GM21717 (cell line): ENCODE results near the gene EQTN.
"Not testable (repeated sequence)": the region's sequence is repeated elsewhere in the genome, so short reads cannot be mapped to it uniquely, and the experiment has no call there.

Source experiments
- ATAC-seq: cut with Tn5 transposase; IDR thresholded peaks from one replicate; pipeline ENCODE4 v1.9.1; 2021; ENCODE audit warnings: mild to moderate bottlenecking, moderate library complexity; ENCODE audit not compliant: unreplicated experiment

Gene EQTN

GRCh38 chr9:27303219-27303618, 6.3 kb upstream of the EQTN start:
- ATAC-seq, result no peak

- no peak for ATAC-seq
Measured at GRCh38 chr9:27293996-27294395, 3.0 kb downstream of the EQTN start.

GRCh38 chr9:27292659-27293405, 4.1 kb downstream of the EQTN start:
- ATAC-seq, result no peak

- ATAC-seq, result no peak
Measured at GRCh38 chr9:27291292-27291691, 5.7 kb downstream of the EQTN start.

GRCh38 chr9:27282269-27282668, 14.7 kb downstream of the EQTN start:
- ATAC-seq, result no peak

- ATAC-seq, result no peak
Measured at GRCh38 chr9:27280860-27281259, 16.1 kb downstream of the EQTN start.

GRCh38 chr9:27280249-27280648, 16.7 kb downstream of the EQTN start:
- ATAC-seq, result no peak

GRCh38 chr9:27279611-27280010, 17.3 kb downstream of the EQTN start:
- no peak for ATAC-seq

GRCh38 chr9:27278374-27278773, 18.6 kb downstream of the EQTN start:
- no peak for ATAC-seq

- ATAC-seq, result no peak
Measured at GRCh38 chr9:27276193-27277030, 20.5 kb downstream of the EQTN start.

GRCh38 chr9:27273186-27273585, 23.8 kb downstream of the EQTN start:
- ATAC-seq, result no peak

GRCh38 chr9:27272103-27272502, 24.8 kb downstream of the EQTN start:
- ATAC-seq, result no peak

GRCh38 chr9:27261517-27262211, 35.3 kb downstream of the EQTN start:
- ATAC-seq, result no peak

- no peak for ATAC-seq
Measured at GRCh38 chr9:27260789-27261516, 36.0 kb downstream of the EQTN start.

GRCh38 chr9:27258662-27259061, 38.3 kb downstream of the EQTN start:
- ATAC-seq, result no peak

- no peak for ATAC-seq
Measured at GRCh38 chr9:27248702-27249101, 48.2 kb downstream of the EQTN start.

GRCh38 chr9:27247756-27248155, 49.2 kb downstream of the EQTN start:
- peak; percentile 82 for ATAC-seq

GRCh38 chr9:27239648-27240047, 57.3 kb downstream of the EQTN start:
- not testable (repeated sequence) for ATAC-seq
